ENCODE results near the gene ZNF277.

DNA sequence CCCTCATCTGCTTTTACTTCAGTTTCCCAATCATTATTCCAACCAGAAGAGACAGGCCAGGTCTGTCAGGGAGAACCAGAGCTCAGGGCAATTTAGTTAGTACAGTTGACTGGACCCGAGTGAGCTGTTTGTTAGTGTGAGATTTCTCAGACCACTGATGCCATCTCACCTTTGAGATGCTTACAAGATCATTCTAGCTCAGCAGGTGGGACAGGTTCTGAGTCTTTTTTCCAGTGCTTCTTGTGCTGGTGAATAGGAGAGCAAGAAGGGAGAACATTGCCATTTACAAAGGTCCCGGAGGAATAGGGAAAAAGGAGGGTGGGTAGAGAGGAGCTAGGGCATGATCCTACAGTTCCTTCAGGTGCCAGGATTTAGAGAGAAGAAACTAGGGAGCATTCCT lies 131.4 kb downstream of the ZNF277 start:
- TF ChIP-seq EZH2phosphoT487 (IDR thresholded peaks at IDR 0.05; ENCODE audit: low read depth, severe bottlenecking, unreplicated experiment) (no peak), CTCF (IDR thresholded peaks at IDR 0.05; ENCODE audit: poor library complexity) (no peak)

Measured in hepatocyte (in vitro differentiated cells).